HEK293 (cell line): ENCODE results near the gene BRD1.
"Not testable (repeated sequence)": the region's sequence is repeated elsewhere in the genome, so short reads cannot be mapped to it uniquely, and the experiment has no call there.

Source experiments
- CTCF ChIA-PET: fragments of 350-600 bp; formaldehyde crosslinking; extraction: SDS; loops from one replicate; lab custom pipeline; 2021; ENCODE audit warnings: antibody characterized with exemption; lab: Yijun Ruan, JAX
- POLR2A ChIA-PET: fragments of 300-600 bp; formaldehyde crosslinking; extraction: SDS; loops from one replicate; lab custom pipeline; 2020; ENCODE audit warnings: antibody characterized with exemption, inconsistent platforms; lab: Yijun Ruan, JAX
- H3K27ac ChIP-seq: fragments of 200-500 bp; sonication (Bioruptor generic); 2 replicates; pipeline ENCODE4 v1.5.1; 2014; ENCODE audit warnings: low read depth, low read length, control low read depth, inconsistent platforms; ENCODE audit errors: extremely low read depth
- H3K36me3 ChIP-seq, 2 experiments: fragments of 200-500 bp in 1 of 2; sonication (Bioruptor generic) in 1 of 2; 1 replicate in 1 of 2; 2 replicates in 1 of 2; pipeline ENCODE4 v1.5.1; 2014 to 2017; ENCODE audit warnings: inconsistent platforms in 2 of 2, low read length in 2 of 2; ENCODE audit not compliant: control insufficient read depth in 2 of 2, insufficient read depth in 1 of 2
- H3K4me1 ChIP-seq: fragments of 200-500 bp; sonication (Bioruptor generic); 2 replicates; pipeline ENCODE4 v1.5.1; 2014; ENCODE audit warnings: mild to moderate bottlenecking, low read length, inconsistent platforms; ENCODE audit not compliant: control insufficient read depth, insufficient read depth
- H3K4me3 ChIP-seq: 2 replicates; pipeline ENCODE4 v1.5.1; 2011; ENCODE audit warnings: low read depth, mild to moderate bottlenecking, control low read depth, low read length, moderate library complexity
- H3K9me3 ChIP-seq: fragments of 200-500 bp; sonication (Bioruptor generic); 2 replicates; pipeline ENCODE4 v1.5.1; 2014; ENCODE audit warnings: low read depth, low read length, inconsistent platforms; ENCODE audit not compliant: control insufficient read depth, insufficient read depth
- GLI2 ChIP-seq: fragments of 450-650 bp; formaldehyde crosslinking; IDR thresholded peaks from 2 replicates; pipeline ENCODE4; 2017; ENCODE audit warnings: missing biosample characterization, missing genetic modification characterization, low read depth, borderline replicate concordance
- MEIS1 ChIP-seq: sonication (generic); formaldehyde crosslinking; IDR thresholded peaks from 2 replicates; pipeline ENCODE4 v1.8.1; 2022; ENCODE audit warnings: missing genetic modification reagents, mild to moderate bottlenecking, borderline replicate concordance
- PRDM2 ChIP-seq: fragments of 450-650 bp; formaldehyde crosslinking; IDR thresholded peaks from 2 replicates; pipeline ENCODE4 v1.5.1; 2016; ENCODE audit warnings: missing biosample characterization, missing genetic modification characterization, borderline replicate concordance
- ZBTB17 ChIP-seq: fragments of 450-650 bp; formaldehyde crosslinking; IDR thresholded peaks from 2 replicates; pipeline ENCODE4 v1.5.1; 2016; ENCODE audit warnings: missing biosample characterization, missing genetic modification characterization
- ZBTB48 ChIP-seq: fragments of 450-650 bp; formaldehyde crosslinking; IDR thresholded peaks from 2 replicates; pipeline ENCODE4 v1.5.1; 2016; ENCODE audit warnings: missing biosample characterization, missing genetic modification characterization
- ZNF114 ChIP-seq: fragments of 450-650 bp; formaldehyde crosslinking; IDR thresholded peaks from 2 replicates; pipeline ENCODE4 v1.5.0; 2017; ENCODE audit warnings: missing biosample characterization, missing genetic modification characterization
- ZNF2 ChIP-seq: fragments of 450-650 bp; formaldehyde crosslinking; IDR thresholded peaks from 2 replicates; pipeline ENCODE4 v1.5.1; 2016; ENCODE audit warnings: missing biosample characterization, missing genetic modification characterization
- ZNF324 ChIP-seq: fragments of 450-650 bp; formaldehyde crosslinking; IDR thresholded peaks from 2 replicates; pipeline ENCODE4 v1.5.1; 2016; ENCODE audit warnings: missing biosample characterization, missing genetic modification characterization
- ZNF362 ChIP-seq: fragments of 450-650 bp; formaldehyde crosslinking; IDR thresholded peaks from 2 replicates; pipeline ENCODE4 v1.5.1; 2016; ENCODE audit warnings: missing biosample characterization, missing genetic modification characterization
- ZNF37A ChIP-seq: fragments of 450-650 bp; IDR thresholded peaks from 2 replicates; pipeline ENCODE4 v1.5.1; 2018; ENCODE audit warnings: missing biosample characterization, missing genetic modification characterization
- ZNF558 ChIP-seq: fragments of 450-650 bp; formaldehyde crosslinking; IDR thresholded peaks from 2 replicates; pipeline ENCODE4 v1.5.1; 2016; ENCODE audit warnings: missing biosample characterization, missing genetic modification characterization
- ZNF561 ChIP-seq: fragments of 450-650 bp; IDR thresholded peaks from 2 replicates; pipeline ENCODE4 v1.5.1; 2018; ENCODE audit warnings: missing biosample characterization, missing genetic modification characterization, borderline replicate concordance
- ZNF707 ChIP-seq: fragments of 450-650 bp; formaldehyde crosslinking; IDR thresholded peaks from 2 replicates; pipeline ENCODE4 v1.5.1; 2016; ENCODE audit warnings: missing biosample characterization, missing genetic modification characterization
- TF ChIP-seq, protein P1 (sequence below): fragments of 450-650 bp; formaldehyde crosslinking; optimal IDR thresholded peaks from 2 replicates; pipeline ENCODE3; 2016; ENCODE audit warnings: missing biosample characterization, mild to moderate bottlenecking, missing genetic modification characterization

BRD1 gene

GRCh38 chr22:49783036-49783746 is 44.5 kb downstream of the BRD1 start (continued):
- TF ChIP-seq PRDM2 (tag by site-specific recombination) (no peak), ZNF2 (tag by site-specific recombination) (no peak), ZNF558 (tag by site-specific recombination) (no peak)

- CTCF ChIA-PET, POLR2A ChIA-PET: not testable (repeated sequence)
- peaks cover 14 to 92% of the 10 kb centered on the region in 2 experiments for H3K36me3 ChIP-seq
Measured at GRCh38 chr22:49781886-49782285, 45.8 kb downstream of the BRD1 start.

DNA sequence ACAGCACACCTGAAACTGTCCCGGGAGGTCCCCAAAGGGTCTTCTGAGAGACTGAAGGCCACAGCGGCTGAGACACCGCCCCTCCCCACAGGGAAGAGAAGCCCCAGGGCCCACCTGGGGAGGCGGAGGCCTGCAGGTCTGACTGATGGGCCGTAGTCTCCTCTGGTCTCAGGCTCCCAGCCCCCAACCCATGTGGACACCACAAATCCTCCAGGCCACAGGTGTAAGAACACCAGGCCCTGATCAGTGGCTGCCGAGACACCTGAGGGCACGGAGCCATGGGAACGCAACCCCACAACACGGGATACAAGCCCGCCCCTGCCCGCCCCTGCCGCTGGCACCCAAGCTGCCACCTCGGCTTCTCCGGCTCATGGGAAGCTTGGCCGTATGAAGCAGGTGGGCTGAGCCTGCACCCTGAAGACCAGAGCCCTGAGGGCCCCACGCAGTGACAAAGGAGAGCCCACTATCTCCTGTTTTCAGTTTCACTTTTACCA is 46.3 kb downstream of the BRD1 start:
- CTCF ChIA-PET: interaction anchor here (1.2 kb wide), 1 partner anchor 13 kb away, joined by 3 read pairs; no protein-coding TSS in a partner anchor
- H3K4me3 ChIP-seq: no peak overlapping the region
- H3K9me3 ChIP-seq: no peaks in the 10 kb centered on the region
- POLR2A ChIA-PET: no interaction called here
- TF ChIP-seq, protein P1, sequence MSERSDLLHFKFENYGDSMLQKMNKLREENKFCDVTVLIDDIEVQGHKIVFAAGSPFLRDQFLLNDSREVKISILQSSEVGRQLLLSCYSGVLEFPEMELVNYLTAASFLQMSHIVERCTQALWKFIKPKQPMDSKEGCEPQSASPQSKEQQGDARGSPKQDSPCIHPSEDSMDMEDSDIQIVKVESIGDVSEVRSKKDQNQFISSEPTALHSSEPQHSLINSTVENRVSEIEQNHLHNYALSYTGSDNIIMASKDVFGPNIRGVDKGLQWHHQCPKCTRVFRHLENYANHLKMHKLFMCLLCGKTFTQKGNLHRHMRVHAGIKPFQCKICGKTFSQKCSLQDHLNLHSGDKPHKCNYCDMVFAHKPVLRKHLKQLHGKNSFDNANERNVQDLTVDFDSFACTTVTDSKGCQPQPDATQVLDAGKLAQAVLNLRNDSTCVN (tag by site-specific recombination): no peak
- TF ChIP-seq ZNF37A: no peak
- TF ChIP-seq ZNF362 (tag by site-specific recombination): no peak
- TF ChIP-seq ZNF561: no peak
- no peak for TF ChIP-seq ZNF114 (tag by site-specific recombination)
- TF ChIP-seq MEIS1 (CRISPR knock-in tag): no peak
- no peak for TF ChIP-seq GLI2
- TF ChIP-seq ZNF324 (tag by site-specific recombination): no peak
- no peak for TF ChIP-seq ZBTB17
- no peak for TF ChIP-seq ZNF707 (tag by site-specific recombination)
- TF ChIP-seq ZBTB48 (tag by site-specific recombination): no peak
- H3K27ac ChIP-seq: no peak overlapping the region
- peaks cover 9 to 92% of the 10 kb centered on the region in 2 experiments for H3K36me3 ChIP-seq
- H3K4me1 ChIP-seq: no peaks in the 10 kb centered on the region

More at GRCh38 chr22:49781886-49782285, 45.8 kb downstream of the BRD1 start:
- not testable (repeated sequence) for H3K4me3 ChIP-seq, H3K9me3 ChIP-seq, H3K27ac ChIP-seq, H3K4me1 ChIP-seq
